Endothelial cell of hepatic sinusoid (primary cell): ENCODE measurements around the gene NCKAP5.

Source experiments
- in situ Hi-C: cut with HindIII; loops from 2 replicates; pipeline ENCODE4 v1.10.0; 2017; ENCODE audit warnings: low sequenced_read_pairs

NCKAP5 gene

DNA sequence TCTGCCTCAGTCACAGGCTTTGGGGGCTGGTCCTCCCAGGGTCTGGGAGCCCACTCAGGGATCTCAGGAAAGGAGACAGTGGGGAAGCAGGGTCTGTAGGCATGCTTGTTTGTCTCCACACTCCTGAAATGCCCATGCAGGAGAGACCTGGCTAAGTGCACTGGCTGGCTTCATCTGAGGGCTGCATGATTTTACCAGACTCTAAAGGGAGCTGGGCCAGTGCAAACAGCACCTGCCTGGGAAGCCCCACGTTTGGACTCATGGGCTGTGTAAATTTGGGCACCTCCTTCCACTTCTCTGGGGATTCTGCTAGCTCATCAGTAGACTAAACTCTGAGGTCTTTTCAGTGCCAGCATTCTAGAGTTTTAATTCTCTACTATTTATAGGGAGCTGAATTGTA lies 931.9 kb downstream of the NCKAP5 start:
- in situ Hi-C loops, result no loop called here

DNA sequence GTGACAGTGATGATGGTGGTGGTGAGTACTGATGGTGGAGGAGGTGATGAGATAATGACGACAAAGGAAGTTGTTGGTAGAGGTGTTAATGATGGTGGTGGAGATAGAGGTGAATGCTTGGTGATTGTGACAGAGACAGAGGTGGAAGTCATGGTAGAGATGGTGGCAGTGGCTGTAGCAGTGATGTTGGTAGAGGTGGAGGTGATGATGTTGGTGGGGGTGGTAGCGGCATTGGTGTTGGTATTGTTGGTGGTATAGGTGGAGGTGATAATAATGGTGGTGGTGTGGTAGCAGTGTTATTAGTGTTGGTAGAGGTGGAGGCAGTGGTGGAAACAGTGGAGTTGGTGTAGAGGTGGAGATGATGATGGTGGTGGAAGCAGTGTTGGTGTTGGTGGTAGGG lies 934.6 kb downstream of the NCKAP5 start:
- in situ Hi-C loops, result no loop called here

DNA sequence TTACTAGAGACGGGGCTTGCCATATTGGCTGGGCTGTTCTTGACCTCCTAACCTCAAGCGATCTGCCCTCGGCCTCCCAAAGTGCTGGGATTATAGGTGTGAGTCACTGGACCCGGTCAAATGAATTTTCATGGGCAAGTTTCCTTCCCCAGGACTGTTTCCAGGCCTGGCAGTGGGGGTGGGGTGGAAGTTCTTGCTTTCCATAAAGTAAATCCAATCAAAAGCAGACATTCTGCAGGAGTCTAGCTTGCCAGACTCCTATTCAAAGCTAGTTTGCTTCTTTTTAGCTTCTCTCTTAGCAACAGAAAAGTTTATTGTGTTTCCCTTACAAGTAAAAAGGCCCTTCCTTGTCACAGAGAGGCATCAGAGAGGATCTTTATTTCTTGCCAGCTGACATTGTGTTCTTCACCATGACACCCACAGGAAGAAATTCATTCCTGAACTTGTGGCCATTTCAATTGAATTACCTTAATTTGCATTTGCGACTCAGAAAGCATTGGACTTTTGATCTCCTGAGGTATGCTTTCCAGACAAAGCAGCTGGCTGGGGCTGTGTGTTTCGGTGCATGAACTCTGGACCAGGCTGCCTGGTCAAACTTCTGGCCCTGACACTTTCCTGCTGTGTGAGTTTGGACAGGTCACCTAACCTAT lies 936.1 kb downstream of the NCKAP5 start:
- in situ Hi-C loops, result no loop called here

DNA sequence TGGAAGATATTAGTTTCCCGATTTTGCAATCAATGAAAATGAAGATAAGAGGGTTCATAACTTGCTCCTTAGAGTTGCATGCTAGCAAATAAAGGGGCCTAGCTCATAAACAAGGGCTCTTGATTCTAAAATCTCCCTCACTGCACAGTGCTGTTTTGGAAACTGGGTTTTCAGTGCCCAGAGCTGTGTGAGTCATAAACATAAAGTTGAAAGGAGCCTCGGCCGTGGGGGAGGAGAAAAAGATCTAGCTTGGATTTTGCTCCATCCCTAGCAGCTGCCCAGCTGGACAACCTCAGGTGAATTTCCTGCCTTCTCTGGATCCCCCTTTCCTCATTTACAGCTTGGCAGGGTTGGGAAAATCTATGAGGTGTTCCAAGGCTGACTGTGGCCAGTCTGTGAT lies 940.7 kb downstream of the NCKAP5 start:
- in situ Hi-C loops, result no loop called here

GRCh38 chr2:132623096-132623839 lies 945.0 kb downstream of the NCKAP5 start:
- in situ Hi-C loops, result no loop called here
